GM06990 (cell line): ENCODE results near the gene RELL1.

Experiments used
- DNase-seq: peaks from one replicate; pipeline ENCODE4 v3.0.0-alpha.2; 2011; ENCODE audit not compliant: insufficient read length; ENCODE audit errors: extremely low read depth
- H3K27me3 ChIP-seq: replicated peaks from 2 replicates; pipeline ENCODE4 v1.6.0; 2011; ENCODE audit warnings: low read length; ENCODE audit not compliant: control insufficient read depth, insufficient read depth
- H3K36me3 ChIP-seq: 2 replicates; pipeline ENCODE4 v1.5.1; 2011; ENCODE audit warnings: low read length; ENCODE audit not compliant: control insufficient read depth, insufficient read depth
- H3K4me3 ChIP-seq: replicated peaks from 2 replicates; pipeline ENCODE4 v1.5.1; 2011; ENCODE audit warnings: low read depth, mild to moderate bottlenecking, control low read depth, low read length
- CTCF ChIP-seq: IDR thresholded peaks from 2 replicates; pipeline ENCODE4 v1.5.1; 2011; ENCODE audit warnings: low read length, control low read depth, mild to moderate bottlenecking, inconsistent platforms; ENCODE audit not compliant: insufficient read depth, poor library complexity, severe bottlenecking

RELL1 gene

GRCh38 chr4:37620176-37620575 lies 66.0 kb downstream of the RELL1 start:
- TF ChIP-seq CTCF = no peak
- Histone ChIP-seq H3K4me3 (no peak overlapping the region), H3K27me3 (no peaks in the 10 kb centered on the region), H3K36me3 (no peaks in the 10 kb centered on the region; the same call in 1 of the 2 replicates)
- DNase-seq = no peak

GRCh38 chr4:37615720-37616063 lies 70.5 kb downstream of the RELL1 start:
- TF ChIP-seq CTCF = no peak
- H3K4me3 ChIP-seq = no peak overlapping the region
- H3K36me3 ChIP-seq = no peaks in the 10 kb centered on the region
- H3K27me3 ChIP-seq = no peaks in the 10 kb centered on the region
- no peak for DNase-seq

GRCh38 chr4:37615059-37615719 lies 71.0 kb downstream of the RELL1 start:
- no peaks in the 10 kb centered on the region for H3K36me3 ChIP-seq
- no peaks in the 10 kb centered on the region for H3K27me3 ChIP-seq
- DNase-seq = no peak
- H3K4me3 ChIP-seq = no peak overlapping the region
- TF ChIP-seq CTCF = no peak

GRCh38 chr4:37612811-37613210 lies 73.4 kb downstream of the RELL1 start:
- Histone ChIP-seq H3K4me3 (no peak overlapping the region), H3K36me3 (no peaks in the 10 kb centered on the region), H3K27me3 (no peaks in the 10 kb centered on the region)
- no peak for DNase-seq
- no peak for TF ChIP-seq CTCF

GRCh38 chr4:37609626-37610025 lies 76.5 kb downstream of the RELL1 start:
- H3K4me3 ChIP-seq = no peak overlapping the region
- no peaks in the 10 kb centered on the region for H3K36me3 ChIP-seq
- no peak for TF ChIP-seq CTCF
- DNase-seq = no peak
- H3K27me3 ChIP-seq = no peaks in the 10 kb centered on the region

- no peak for DNase-seq
- no peak overlapping the region for H3K4me3 ChIP-seq
- no peaks in the 10 kb centered on the region for H3K27me3 ChIP-seq
- no peaks in the 10 kb centered on the region for H3K36me3 ChIP-seq
- TF ChIP-seq CTCF = no peak
These were observed 79.2 kb downstream of the RELL1 start for GRCh38 chr4:37607018-37607417.
